HepG2 (cell line): ENCODE measurements around the gene MRPL51. TPM values are rescaled to one million over a fixed set of nuclear protein-coding genes. Genes with fewer than 3 reads are reported as not detected.

Source experiments
- FOXK1 ChIP-seq: sonication (generic); formaldehyde crosslinking; IDR thresholded peaks from 2 replicates; pipeline ENCODE4 v1.4.0; 2020; ENCODE audit warnings: low read depth, missing genetic modification reagents, borderline replicate concordance
- KMT2B ChIP-seq: IDR thresholded peaks from 2 replicates; pipeline ENCODE4 v1.6.1; 2016; ENCODE audit warnings: missing genetic modification reagents, missing compliant biosample characterization
- NFIB ChIP-seq: sonication (generic); formaldehyde crosslinking; IDR thresholded peaks from 2 replicates; pipeline ENCODE4 v1.9.0; 2021; ENCODE audit warnings: missing genetic modification reagents, mild to moderate bottlenecking, borderline replicate concordance
- ZHX2 ChIP-seq, 2 experiments: sonication (generic) in 1 of 2; formaldehyde crosslinking in 1 of 2; IDR thresholded peaks; 2 replicates each; pipeline versions ENCODE4 v1.6.1 to v1.9.0; 2014 to 2022; ENCODE audit warnings: antibody characterized with exemption in 1 of 2, borderline replicate concordance in 1 of 2, inconsistent platforms in 1 of 2, low read depth in 1 of 2, missing genetic modification reagents in 1 of 2
- ZNF691 ChIP-seq: sonication (generic); formaldehyde crosslinking; IDR thresholded peaks from 2 replicates; pipeline ENCODE4 v1.4.0; 2020; ENCODE audit warnings: missing genetic modification reagents, low read depth, mild to moderate bottlenecking, borderline replicate concordance
- polyA plus RNA-seq, 8 experiments: library from polyadenylated mRNA; depleted of rRNA in 3 of 8; stranded (reverse) in 7 of 8; unstranded in 1 of 8; fragments of >200 nt; fragmentation: Illumina TruSeq in 4 of 8; extraction: Trizol in 4 of 8; gene quantifications; 2 replicates each; pipeline versions ENCODE4 v1.2.1 to v1.2.3, GENCODE V29; 2011 to 2016; ENCODE audit warnings: low read depth in 4 of 8, missing spikeins in 1 of 8, mixed read lengths in 1 of 8; ENCODE audit not compliant: insufficient read depth in 1 of 8
- total RNA-seq, 5 experiments: library from RNA; depleted of rRNA; stranded (reverse); fragments of >200 nt; fragmentation: Illumina TruSeq; extraction: Trizol; gene quantifications; 2 replicates each; pipeline ENCODE4 v1.2.3, GENCODE V29; 2016; ENCODE audit warnings: low read depth in 1 of 5

Gene MRPL51
- total and polyA plus RNA-seq, 2 of the 13 experiments (the other 11 are each of a cell fraction or from before 2014, with no cell fraction given) = 64.8 to 278 TPM

- TF ChIP-seq ZNF691 (CRISPR knock-in tag) = no peak
- 0 out of 2 replicates have a peak, but pooled peaks have one; percentile 10 for TF ChIP-seq ZHX2 (IDR thresholded peaks at IDR 0.05; ENCODE audit: low read depth)
- peak; percentile 79; the same call in 1 of the 2 replicates for TF ChIP-seq ZHX2 (CRISPR knock-in tag; IDR thresholded peaks at IDR 0.05; ENCODE audit: borderline replicate concordance)
- peak; percentile 39; the same call in 1 of the 2 replicates for TF ChIP-seq KMT2B (CRISPR knock-in tag)
- TF ChIP-seq NFIB (CRISPR knock-in tag) = no peak
- TF ChIP-seq FOXK1 = peak; percentile 52; the same call in 1 of the 2 replicates
Measured at GRCh38 chr12:6533923-6534694, 41.0 kb upstream of the MRPL51 start, which contains the start of gene GAPDH (continued).
